Erythroblast (primary cell): ENCODE results near the gene HASPIN.

ENCODE experiments used
- GATA1 ChIP-seq: IDR thresholded peaks from 2 replicates; pipeline ENCODE4 v1.6.1; 2011; ENCODE audit warnings: low read depth, mild to moderate bottlenecking, control low read depth, low read length, moderate library complexity
- POLR2A ChIP-seq: IDR thresholded peaks from 2 replicates; pipeline ENCODE4 v1.6.1; 2011; ENCODE audit warnings: mild to moderate bottlenecking, low read length

DNA sequence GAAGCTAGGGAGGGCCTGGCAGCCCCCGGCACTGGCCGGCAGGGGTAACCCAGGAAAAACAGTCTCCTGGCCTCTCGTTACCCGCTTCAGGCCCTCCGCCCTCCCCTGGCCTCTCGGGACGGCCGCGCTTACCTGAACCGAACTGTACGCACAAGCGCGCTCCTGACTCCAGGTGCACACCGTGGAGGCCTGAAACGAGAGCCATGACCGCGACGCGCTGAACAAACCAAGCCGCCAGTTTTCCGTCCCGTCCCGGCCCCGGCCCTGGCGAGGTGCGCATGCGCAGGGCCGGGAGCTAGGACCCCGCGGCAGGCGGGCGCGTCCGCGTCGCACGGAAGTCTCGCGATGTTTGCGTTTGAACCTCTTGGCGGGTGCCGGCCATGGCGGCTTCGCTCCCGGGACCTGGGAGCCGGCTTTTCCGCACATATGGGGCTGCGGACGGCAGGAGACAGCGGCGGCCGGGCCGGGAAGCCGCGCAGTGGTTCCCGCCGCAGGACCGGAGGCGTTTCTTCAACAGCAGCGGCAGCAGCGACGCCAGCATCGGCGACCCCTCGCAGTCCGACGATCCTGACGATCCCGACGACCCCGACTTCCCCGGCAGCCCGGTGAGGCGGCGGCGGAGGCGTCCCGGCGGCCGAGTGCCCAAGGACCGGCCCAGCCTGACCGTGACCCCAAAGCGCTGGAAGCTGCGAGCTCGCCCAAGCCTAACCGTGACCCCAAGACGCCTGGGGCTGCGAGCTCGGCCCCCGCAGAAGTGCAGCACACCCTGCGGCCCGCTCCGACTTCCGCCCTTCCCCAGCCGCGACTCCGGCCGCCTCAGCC, at the start of gene HASPIN:
- TF ChIP-seq POLR2A (peak; percentile 82), GATA1 (no peak)
